K562 (cell line): ENCODE data around the gene ARL4D. TPM values are rescaled to one million over a fixed set of nuclear protein-coding genes. Genes with fewer than 3 reads are reported as not detected.

Experiments
- ATF1 ChIP-seq, 2 experiments: fragments of 450-650 bp in 1 of 2; IDR thresholded peaks; 2 replicates each; pipeline ENCODE4 v1.6.1; 2016; ENCODE audit warnings: missing compliant biosample characterization in 1 of 2, missing genetic modification characterization in 1 of 2
- BACH1 ChIP-seq: fragments of 200-800 bp; sonication (Bioruptor generic); IDR thresholded peaks from 2 replicates; pipeline ENCODE4 v1.6.1; 2016; ENCODE audit warnings: missing genetic modification characterization, missing compliant biosample characterization
- ETV1 ChIP-seq: fragments of 450-650 bp; conservative IDR thresholded peaks from 2 replicates; pipeline ENCODE4 v1.6.1; 2016; ENCODE audit warnings: missing genetic modification characterization, control low read depth, low read depth, missing compliant biosample characterization
- HEY1 ChIP-seq: fragments of 250-450 bp; sonication (Bioruptor Pico); IDR thresholded peaks from 2 replicates; pipeline ENCODE4 v1.5.0; 2020; ENCODE audit warnings: mild to moderate bottlenecking, moderate library complexity, borderline replicate concordance
- NFIX ChIP-seq: fragments of 250-450 bp; sonication (Bioruptor Pico); IDR thresholded peaks from 2 replicates; pipeline ENCODE4 v1.4.0; 2020; ENCODE audit warnings: low read depth, mild to moderate bottlenecking, moderate library complexity
- POLR2H ChIP-seq: IDR thresholded peaks from 2 replicates; pipeline ENCODE4 v1.6.1; 2016; ENCODE audit warnings: missing genetic modification characterization, low read depth, mild to moderate bottlenecking, control low read depth, missing compliant biosample characterization, moderate library complexity
- SREBF2 ChIP-seq: sonication (generic); formaldehyde crosslinking; IDR thresholded peaks from 2 replicates; pipeline ENCODE4 v1.4.0; 2020; ENCODE audit warnings: mild to moderate bottlenecking, missing genetic modification reagents
- SRF ChIP-seq, 2 experiments: fragments of 250-450, 450-650 bp in 1 of 2; sonication (Bioruptor Pico) in 1 of 2; sonication (generic) in 1 of 2; formaldehyde crosslinking; IDR thresholded peaks; 2 replicates each; pipeline versions ENCODE4 v1.5.0 to v1.5.1; 2020 to 2022; ENCODE audit warnings: mild to moderate bottlenecking in 1 of 2, missing genetic modification reagents in 1 of 2
- ZNF133 ChIP-seq: fragments of 250-450 bp; sonication (Bioruptor Pico); IDR thresholded peaks from 2 replicates; pipeline ENCODE4 v1.4.0; 2020; ENCODE audit warnings: mild to moderate bottlenecking
- ZNF436 ChIP-seq: fragments of 250-450, 450-650 bp; sonication (Bioruptor Pico); formaldehyde crosslinking; IDR thresholded peaks from 2 replicates; pipeline ENCODE4 v1.7.0; 2020; ENCODE audit warnings: mild to moderate bottlenecking
- polyA plus RNA-seq, 8 experiments: library from polyadenylated mRNA; depleted of rRNA in 4 of 8; stranded (reverse) in 5 of 8; unstranded in 3 of 8; fragments of >200 nt; fragmentation: Nextera tagmentation in 2 of 8; fragmentation: Illumina TruSeq in 1 of 8; extraction: Ambion mirVana in 2 of 8; extraction: Trizol in 1 of 8; gene quantifications; 2 replicates each; pipeline versions ENCODE4 v1.2.1 to v1.2.3, GENCODE V29; 2011 to 2014; ENCODE audit warnings: inconsistent platforms in 1 of 8, missing spikeins in 1 of 8
- total RNA-seq, 7 experiments: library from RNA; depleted of rRNA in 6 of 7; stranded (reverse); fragments of >200 nt in 6 of 7; fragmentation: Illumina TruSeq in 2 of 7; extraction: Trizol in 2 of 7; gene quantifications; 2 replicates each; pipeline versions ENCODE4 v1.2.1 to v1.2.3, GENCODE V29; 2011 to 2021; ENCODE audit warnings: low replicate concordance in 1 of 7
- TF ChIP-seq, protein P1 (sequence below): fragments of 250-450 bp; sonication (Bioruptor Pico); IDR thresholded peaks from 2 replicates; pipeline ENCODE4 v1.4.0; 2020
- TF ChIP-seq, protein P2 (sequence below): fragments of 450-650 bp; formaldehyde crosslinking; IDR thresholded peaks from 2 replicates; pipeline ENCODE4 v1.4.0; 2020; ENCODE audit warnings: mild to moderate bottlenecking, moderate library complexity
- TF ChIP-seq, protein P3 (sequence below): fragments of 450-650 bp; formaldehyde crosslinking; IDR thresholded peaks from 2 replicates; pipeline ENCODE4 v1.4.0; 2020; ENCODE audit warnings: mild to moderate bottlenecking, moderate library complexity
- TF ChIP-seq, protein P4 (sequence below): fragments of 450-650 bp; formaldehyde crosslinking; IDR thresholded peaks from 2 replicates; pipeline ENCODE4 v1.4.0; 2022; ENCODE audit warnings: mild to moderate bottlenecking, moderate library complexity

ARL4D gene
- total and polyA plus RNA-seq, 9 of the 15 experiments (the other 6 are each of a cell fraction or from before 2014, with no cell fraction given), result 0.07 to 0.53 (median 0.28) TPM; not detected in 1

GRCh38 chr17:43352579-43353331, 46.0 kb upstream of the ARL4D start (continued):
- TF ChIP-seq, protein P1, sequence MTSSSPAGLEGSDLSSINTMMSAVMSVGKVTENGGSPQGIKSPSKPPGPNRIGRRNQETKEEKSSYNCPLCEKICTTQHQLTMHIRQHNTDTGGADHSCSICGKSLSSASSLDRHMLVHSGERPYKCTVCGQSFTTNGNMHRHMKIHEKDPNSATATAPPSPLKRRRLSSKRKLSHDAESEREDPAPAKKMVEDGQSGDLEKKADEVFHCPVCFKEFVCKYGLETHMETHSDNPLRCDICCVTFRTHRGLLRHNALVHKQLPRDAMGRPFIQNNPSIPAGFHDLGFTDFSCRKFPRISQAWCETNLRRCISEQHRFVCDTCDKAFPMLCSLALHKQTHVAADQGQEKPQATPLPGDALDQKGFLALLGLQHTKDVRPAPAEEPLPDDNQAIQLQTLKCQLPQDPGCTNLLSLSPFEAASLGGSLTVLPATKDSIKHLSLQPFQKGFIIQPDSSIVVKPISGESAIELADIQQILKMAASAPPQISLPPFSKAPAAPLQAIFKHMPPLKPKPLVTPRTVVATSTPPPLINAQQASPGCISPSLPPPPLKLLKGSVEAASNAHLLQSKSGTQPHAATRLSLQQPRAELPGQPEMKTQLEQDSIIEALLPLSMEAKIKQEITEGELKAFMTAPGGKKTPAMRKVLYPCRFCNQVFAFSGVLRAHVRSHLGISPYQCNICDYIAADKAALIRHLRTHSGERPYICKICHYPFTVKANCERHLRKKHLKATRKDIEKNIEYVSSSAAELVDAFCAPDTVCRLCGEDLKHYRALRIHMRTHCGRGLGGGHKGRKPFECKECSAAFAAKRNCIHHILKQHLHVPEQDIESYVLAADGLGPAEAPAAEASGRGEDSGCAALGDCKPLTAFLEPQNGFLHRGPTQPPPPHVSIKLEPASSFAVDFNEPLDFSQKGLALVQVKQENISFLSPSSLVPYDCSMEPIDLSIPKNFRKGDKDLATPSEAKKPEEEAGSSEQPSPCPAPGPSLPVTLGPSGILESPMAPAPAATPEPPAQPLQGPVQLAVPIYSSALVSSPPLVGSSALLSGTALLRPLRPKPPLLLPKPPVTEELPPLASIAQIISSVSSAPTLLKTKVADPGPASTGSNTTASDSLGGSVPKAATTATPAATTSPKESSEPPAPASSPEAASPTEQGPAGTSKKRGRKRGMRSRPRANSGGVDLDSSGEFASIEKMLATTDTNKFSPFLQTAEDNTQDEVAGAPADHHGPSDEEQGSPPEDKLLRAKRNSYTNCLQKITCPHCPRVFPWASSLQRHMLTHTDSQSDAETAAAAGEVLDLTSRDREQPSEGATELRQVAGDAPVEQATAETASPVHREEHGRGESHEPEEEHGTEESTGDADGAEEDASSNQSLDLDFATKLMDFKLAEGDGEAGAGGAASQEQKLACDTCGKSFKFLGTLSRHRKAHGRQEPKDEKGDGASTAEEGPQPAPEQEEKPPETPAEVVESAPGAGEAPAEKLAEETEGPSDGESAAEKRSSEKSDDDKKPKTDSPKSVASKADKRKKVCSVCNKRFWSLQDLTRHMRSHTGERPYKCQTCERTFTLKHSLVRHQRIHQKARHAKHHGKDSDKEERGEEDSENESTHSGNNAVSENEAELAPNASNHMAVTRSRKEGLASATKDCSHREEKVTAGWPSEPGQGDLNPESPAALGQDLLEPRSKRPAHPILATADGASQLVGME (CRISPR knock-in tag), result peak; percentile 96
- TF ChIP-seq HEY1 (CRISPR knock-in tag), result 0 out of 2 replicates have a peak, but pooled peaks have one; percentile 36
- TF ChIP-seq, protein P2, sequence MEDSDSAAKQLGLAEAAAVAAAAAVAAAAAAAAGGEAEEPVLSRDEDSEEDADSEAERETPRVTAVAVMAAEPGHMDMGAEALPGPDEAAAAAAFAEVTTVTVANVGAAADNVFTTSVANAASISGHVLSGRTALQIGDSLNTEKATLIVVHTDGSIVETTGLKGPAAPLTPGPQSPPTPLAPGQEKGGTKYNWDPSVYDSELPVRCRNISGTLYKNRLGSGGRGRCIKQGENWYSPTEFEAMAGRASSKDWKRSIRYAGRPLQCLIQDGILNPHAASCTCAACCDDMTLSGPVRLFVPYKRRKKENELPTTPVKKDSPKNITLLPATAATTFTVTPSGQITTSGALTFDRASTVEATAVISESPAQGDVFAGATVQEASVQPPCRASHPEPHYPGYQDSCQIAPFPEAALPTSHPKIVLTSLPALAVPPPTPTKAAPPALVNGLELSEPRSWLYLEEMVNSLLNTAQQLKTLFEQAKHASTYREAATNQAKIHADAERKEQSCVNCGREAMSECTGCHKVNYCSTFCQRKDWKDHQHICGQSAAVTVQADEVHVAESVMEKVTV, result peak; percentile 27; the same call in 1 of the 2 replicates
- TF ChIP-seq POLR2H, result peak; percentile 52; the same call in 1 of the 2 replicates
- TF ChIP-seq ATF1 (CRISPR knock-in tag; IDR thresholded peaks at IDR 0.05), result no peak
- peak; percentile 36; the same call in 1 of the 2 replicates for TF ChIP-seq ATF1 (tag; IDR thresholded peaks at IDR 0.05)
- TF ChIP-seq ZNF133 (CRISPR knock-in tag), result peak; percentile 89; the same call in 1 of the 2 replicates
- no peak for TF ChIP-seq SREBF2 (CRISPR knock-in tag)
- TF ChIP-seq BACH1 (tag), result peak; percentile 76; the same call in 1 of the 2 replicates
- TF ChIP-seq, protein P3, sequence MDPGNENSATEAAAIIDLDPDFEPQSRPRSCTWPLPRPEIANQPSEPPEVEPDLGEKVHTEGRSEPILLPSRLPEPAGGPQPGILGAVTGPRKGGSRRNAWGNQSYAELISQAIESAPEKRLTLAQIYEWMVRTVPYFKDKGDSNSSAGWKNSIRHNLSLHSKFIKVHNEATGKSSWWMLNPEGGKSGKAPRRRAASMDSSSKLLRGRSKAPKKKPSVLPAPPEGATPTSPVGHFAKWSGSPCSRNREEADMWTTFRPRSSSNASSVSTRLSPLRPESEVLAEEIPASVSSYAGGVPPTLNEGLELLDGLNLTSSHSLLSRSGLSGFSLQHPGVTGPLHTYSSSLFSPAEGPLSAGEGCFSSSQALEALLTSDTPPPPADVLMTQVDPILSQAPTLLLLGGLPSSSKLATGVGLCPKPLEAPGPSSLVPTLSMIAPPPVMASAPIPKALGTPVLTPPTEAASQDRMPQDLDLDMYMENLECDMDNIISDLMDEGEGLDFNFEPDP (CRISPR knock-in tag), result peak; percentile 93
- TF ChIP-seq SRF (CRISPR knock-in tag; IDR thresholded peaks at IDR 0.05), result 0 out of 4 replicates have a peak, but pooled peaks of 1 of the 2 experiments have one; percentile 55
- TF ChIP-seq, protein P4, sequence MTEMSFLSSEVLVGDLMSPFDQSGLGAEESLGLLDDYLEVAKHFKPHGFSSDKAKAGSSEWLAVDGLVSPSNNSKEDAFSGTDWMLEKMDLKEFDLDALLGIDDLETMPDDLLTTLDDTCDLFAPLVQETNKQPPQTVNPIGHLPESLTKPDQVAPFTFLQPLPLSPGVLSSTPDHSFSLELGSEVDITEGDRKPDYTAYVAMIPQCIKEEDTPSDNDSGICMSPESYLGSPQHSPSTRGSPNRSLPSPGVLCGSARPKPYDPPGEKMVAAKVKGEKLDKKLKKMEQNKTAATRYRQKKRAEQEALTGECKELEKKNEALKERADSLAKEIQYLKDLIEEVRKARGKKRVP (CRISPR knock-in tag), result peak; percentile 84
- TF ChIP-seq NFIX, result peak; percentile 39; the same call in 1 of the 2 replicates
- TF ChIP-seq ETV1 (tag), result 0 out of 2 replicates have a peak, but pooled peaks have one; percentile 26
- TF ChIP-seq ZNF436 (CRISPR knock-in tag), result no peak
